NCI-H187 (cell line): ENCODE measurements around the gene C5orf63.
"Not testable (repeated sequence)": the region's sequence is repeated elsewhere in the genome, so short reads cannot be mapped to it uniquely, and the experiment has no call there.

Experiments
- DNase-seq, 2 experiments: peaks; one replicate each; lab custom pipeline; 2025; lab: John Stamatoyannopoulos, UW

The C5orf63 gene

GRCh38 chr5:127008300-127008975 lies 64.9 kb downstream of the C5orf63 start:
- DNase-seq = no peak

DNA sequence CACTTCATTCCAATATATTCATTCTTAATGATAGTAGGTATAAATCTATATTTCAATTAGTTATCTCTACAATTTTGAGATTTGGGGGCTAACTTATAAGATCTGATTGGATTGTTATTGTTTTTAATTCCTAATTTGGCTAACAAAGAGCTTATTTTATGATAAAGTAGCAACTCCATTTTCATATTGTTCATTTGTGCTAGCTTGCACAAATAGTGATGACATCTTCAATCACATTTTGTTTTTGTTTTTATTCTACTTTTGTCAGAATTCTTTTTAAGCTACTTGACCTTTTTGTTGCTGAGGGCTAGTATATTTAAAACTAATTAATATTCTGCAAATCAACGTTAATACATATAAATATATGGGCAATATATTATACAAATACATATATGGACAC lies 65.8 kb downstream of the C5orf63 start:
- no peak for DNase-seq

DNA sequence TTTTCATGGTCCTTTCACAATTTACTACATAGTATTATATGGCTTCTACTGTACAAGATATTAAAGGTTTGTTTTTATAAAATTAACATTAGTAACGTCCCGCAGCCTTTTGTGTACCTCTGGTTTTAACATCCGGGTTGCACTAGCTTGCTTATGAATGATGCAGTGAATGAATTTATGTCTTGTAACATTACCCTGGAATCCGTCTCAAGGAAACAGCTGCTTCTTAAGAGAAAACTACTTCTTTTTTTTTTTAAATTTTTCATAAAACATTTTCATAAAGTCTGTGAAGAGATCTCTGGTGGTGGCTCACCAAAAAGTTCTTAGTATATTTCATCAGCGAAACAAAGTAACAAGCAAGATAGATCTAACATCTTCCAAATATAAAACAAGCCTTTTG lies 66.6 kb downstream of the C5orf63 start:
- no peak for DNase-seq

DNA sequence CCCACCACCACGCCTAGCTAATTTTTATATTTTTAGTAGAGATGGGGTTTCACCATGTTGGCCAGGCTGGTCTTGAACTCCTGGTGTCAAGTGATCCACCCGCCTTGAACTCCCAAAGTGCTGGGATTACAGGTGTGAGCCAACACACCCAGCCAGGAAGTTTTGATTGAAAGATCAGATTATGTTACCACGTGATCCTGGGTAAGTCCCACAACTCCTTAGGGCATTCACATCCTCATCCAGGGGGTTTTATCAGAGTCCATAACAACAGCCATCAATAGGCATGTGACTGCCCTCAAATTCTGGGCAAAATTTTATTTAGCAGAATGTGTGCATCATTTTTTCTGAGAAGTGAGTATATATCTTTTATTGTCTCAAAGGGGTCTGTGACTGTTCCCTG lies 68.0 kb downstream of the C5orf63 start:
- DNase-seq = not testable (repeated sequence)

- no peak for DNase-seq
These were observed 68.6 kb downstream of the C5orf63 start for GRCh38 chr5:127004721-127005120.

DNA sequence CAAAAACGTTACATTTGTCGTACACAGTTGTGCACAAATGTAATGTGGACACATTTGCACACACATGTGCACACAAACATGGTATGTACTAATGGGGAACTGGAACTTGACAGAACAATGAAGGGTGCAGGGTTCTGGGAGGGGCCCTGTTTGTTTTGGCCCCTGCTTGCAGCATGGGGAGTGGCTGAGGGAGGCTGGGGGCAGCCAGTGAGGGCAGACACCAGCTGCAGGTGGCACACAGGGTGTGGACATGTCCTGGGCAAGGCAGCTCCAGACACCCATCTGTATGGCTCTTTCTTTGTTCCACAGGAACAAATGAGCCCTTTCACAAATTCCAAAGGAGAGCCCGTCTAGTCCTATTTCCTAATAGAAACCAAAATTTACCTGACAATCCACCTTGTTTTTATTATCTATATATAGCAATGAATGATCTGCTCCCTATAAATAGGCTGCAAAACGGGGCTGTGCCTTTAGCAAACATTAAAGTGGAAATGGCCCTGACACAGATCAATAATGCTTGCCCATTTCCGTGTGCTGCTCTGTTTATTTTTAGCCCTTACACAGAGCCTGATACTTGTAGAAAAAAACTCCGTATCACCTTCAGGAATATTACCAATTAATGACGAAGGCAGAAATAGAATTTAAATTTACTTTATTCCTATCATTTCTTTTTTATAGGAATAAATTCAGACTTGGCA lies 69.4 kb downstream of the C5orf63 start:
- DNase-seq = no peak

DNA sequence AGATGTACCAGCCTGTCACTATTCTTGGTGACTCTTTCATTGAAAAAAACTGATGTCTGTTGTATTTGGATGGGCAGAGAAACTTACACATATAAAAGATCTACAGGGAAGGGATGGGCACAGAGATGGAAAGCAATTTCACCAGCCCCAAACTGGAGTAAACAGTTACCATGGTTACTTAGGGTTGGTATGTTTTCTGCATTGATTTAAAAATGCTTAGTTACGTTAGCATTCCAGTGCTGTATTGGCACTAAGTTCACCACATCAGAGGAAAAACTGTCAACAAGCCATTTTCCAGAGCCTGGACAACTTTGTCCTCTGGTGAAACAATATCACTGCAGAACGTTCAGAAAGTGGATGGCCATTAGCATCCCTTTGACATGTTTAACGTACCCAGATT lies 70.9 kb downstream of the C5orf63 start:
- DNase-seq = no peak

- DNase-seq = no peak
These were observed 71.5 kb downstream of the C5orf63 start for GRCh38 chr5:127001621-127002296.
